Caco-2 (cell line): ENCODE results near the gene PLD2. TPM values are rescaled to one million over a fixed set of nuclear protein-coding genes. Genes with fewer than 3 reads are reported as not detected.

Experiments used
- Bru-seq: library from RNA; stranded (reverse); fragments of 400-500 nt; gene quantifications from one replicate; lab custom pipeline; 2021; lab: Mats Ljungman, UMichigan
- BruChase-seq, 2 experiments: library from RNA; stranded (reverse); fragments of 400-500 nt; gene quantifications; one replicate each; lab custom pipeline; 2021; lab: Mats Ljungman, UMichigan
- BruUV-seq: library from RNA; stranded (reverse); fragments of 400-500 nt; replicated peaks from 2 replicates; lab custom pipeline; 2021; lab: Mats Ljungman, UMichigan
- CTCF ChIA-PET: fragments of 300-600 bp; sonication (Branson Sonifier 250); formaldehyde crosslinking; loops from one replicate; lab custom pipeline; 2022; ENCODE audit warnings: antibody characterized with exemption; lab: Charles Lee
- POLR2A ChIA-PET: fragments of 300-600 bp; sonication (Branson Sonifier 250); formaldehyde crosslinking; loops from one replicate; lab custom pipeline; 2022; ENCODE audit warnings: antibody characterized with exemption; lab: Charles Lee
- DNase-seq, 2 experiments: peaks; one replicate each; pipeline versions ENCODE4 v3.0.0 to v3.0.0-alpha.2; 2020 to 2022
- H3K27me3 ChIP-seq: replicated peaks from 2 replicates; pipeline ENCODE4 v1.6.0; 2011; ENCODE audit warnings: low read length; ENCODE audit not compliant: control insufficient read depth, insufficient read depth
- H3K36me3 ChIP-seq: 2 replicates; pipeline ENCODE4 v1.5.1; 2011; ENCODE audit warnings: low read length; ENCODE audit not compliant: control insufficient read depth, insufficient read depth
- H3K4me1 ChIP-seq: fragments of 250-450 bp; sonication (Bioruptor Pico); 2 replicates; pipeline ENCODE4 v1.5.1; 2020; ENCODE audit warnings: mild to moderate bottlenecking
- H3K4me3 ChIP-seq: 2 replicates; pipeline ENCODE4 v1.5.1; 2011; ENCODE audit warnings: low read depth, mild to moderate bottlenecking, control low read depth, low read length
- H3K9me3 ChIP-seq: fragments of 250-450 bp; sonication (Bioruptor Pico); 2 replicates; pipeline ENCODE4 v1.5.1; 2020; ENCODE audit warnings: mild to moderate bottlenecking, moderate library complexity
- H3K27ac Mint-ChIP-seq: one replicate; pipeline ENCODE4 v1.8.0; 2022; ENCODE audit warnings: mixed read lengths; ENCODE audit not compliant: unreplicated experiment
- H3K27me3 Mint-ChIP-seq: one replicate; pipeline ENCODE4 v1.8.0; 2022; ENCODE audit warnings: mixed read lengths; ENCODE audit not compliant: insufficient read depth, unreplicated experiment
- H3K36me3 Mint-ChIP-seq: one replicate; pipeline ENCODE4 v1.8.0; 2022; ENCODE audit warnings: mild to moderate bottlenecking, mixed read lengths; ENCODE audit not compliant: insufficient read depth, unreplicated experiment
- H3K4me1 Mint-ChIP-seq: one replicate; pipeline ENCODE4 v1.8.0; 2022; ENCODE audit warnings: low read depth, mixed read lengths; ENCODE audit not compliant: unreplicated experiment
- H3K4me3 Mint-ChIP-seq: one replicate; pipeline ENCODE4 v1.8.0; 2022; ENCODE audit warnings: mild to moderate bottlenecking, moderate library complexity, mixed read lengths; ENCODE audit not compliant: unreplicated experiment
- H3K9me3 Mint-ChIP-seq: one replicate; pipeline ENCODE4 v1.8.0; 2022; ENCODE audit warnings: mixed read lengths; ENCODE audit not compliant: unreplicated experiment
- CTCF ChIP-seq, 2 experiments: fragments of 200-600 bp in 1 of 2; IDR thresholded peaks; 1 replicate in 1 of 2; 2 replicates in 1 of 2; pipeline versions ENCODE4 v1.5.1 to v1.8.0; 2011 to 2022; ENCODE audit warnings: antibody characterized with exemption in 1 of 2, control low read depth in 1 of 2, inconsistent platforms in 1 of 2, low read depth in 1 of 2, low read length in 1 of 2, mild to moderate bottlenecking in 1 of 2, moderate library complexity in 1 of 2; ENCODE audit not compliant: insufficient read depth in 1 of 2, severe bottlenecking in 1 of 2, unreplicated experiment in 1 of 2
- intact Hi-C: fragments of 100-400 bp; cut with micrococcal nuclease; formaldehyde crosslinking; loops from one replicate; pipeline ENCODE4 v1.10.0; 2022; ENCODE audit not compliant: unreplicated experiment
- long read RNA-seq: library from polyadenylated mRNA; stranded (forward); transcript quantifications from one replicate; pipeline ENCODE4 v2.0.0, GENCODE V29; 2022
- total RNA-seq: library from RNA; stranded (reverse); gene quantifications from 2 replicates; pipeline ENCODE4 v1.2.3, GENCODE V29; 2022

The PLD2 gene
- total RNA-seq = 46.5 and 47.2 TPM in 2 replicates
- Bru-seq, nascent RNA = percentile 54 among the genes with signal in this experiment
- BruChase-seq, experiment 1, labeled RNA remaining after a 2-hour chase = percentile 65 among the genes with signal in this experiment
- percentile 70 among the genes with signal in this experiment for BruChase-seq, experiment 2, labeled RNA remaining after a 6-hour chase
- long read RNA-seq, transcript PLD2-201 (25 exons, 3,503 nt) = major isoform, 10 of 23 reads
- long read RNA-seq, partial matches to known transcripts = 1 of 23 reads
- long read RNA-seq, other reads (novel, unspliced or antisense) = 8 of 23 reads

DNA sequence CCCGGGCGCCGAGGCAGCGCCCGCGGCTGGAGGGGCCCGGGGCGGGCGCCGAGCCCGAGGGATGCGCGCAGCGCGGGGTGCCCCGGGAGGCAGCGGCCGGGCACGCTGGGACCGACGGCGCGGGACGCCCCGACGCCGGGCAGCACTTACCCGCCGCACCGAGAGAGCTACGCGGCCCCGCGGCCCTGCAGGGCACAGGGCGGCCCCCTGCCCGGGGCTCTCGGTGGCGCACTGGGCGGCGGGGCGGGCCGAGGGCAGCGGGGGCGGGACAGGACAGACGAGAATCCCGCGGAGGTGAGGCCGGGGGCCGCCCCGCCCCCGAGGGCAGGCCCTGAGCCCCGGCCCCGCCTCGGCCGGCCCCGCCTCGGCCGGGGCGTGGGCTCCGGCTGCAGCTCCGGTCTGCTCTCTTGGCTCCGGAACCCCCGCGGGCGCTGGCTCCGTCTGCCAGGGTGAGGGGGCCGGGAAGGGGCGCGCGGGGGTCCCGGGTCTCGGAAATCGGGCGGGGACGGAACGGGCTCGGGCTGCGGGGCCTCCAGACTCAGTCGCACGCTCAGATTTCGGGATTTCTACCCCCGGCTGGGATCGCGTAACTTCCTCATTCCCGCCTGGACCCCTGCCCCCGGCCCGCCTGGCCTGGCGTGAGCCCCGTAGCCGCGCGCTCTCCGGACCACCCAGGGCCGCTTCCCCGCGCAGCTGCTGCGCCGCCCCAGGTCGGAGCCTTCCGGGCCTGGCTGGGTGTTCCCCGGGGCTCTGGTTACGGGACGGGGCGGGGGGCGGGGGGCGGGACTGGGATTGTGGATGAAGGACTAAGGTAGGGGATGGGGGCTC, at the start of gene PLD2:
PLD2 (plus strand) TSS at position 376 of the 828 bp plus-strand sequence. CDS start 621 bp downstream, outside the sequence.
- no TSS peak for BruUV-seq

GRCh38 chr17:4759776-4760236, 47.1 kb upstream of the PLD2 start:
- no peaks in the 10 kb centered on the region for H3K27me3 ChIP-seq
- H3K27me3 Mint-ChIP-seq = no peaks in the 10 kb centered on the region
- no peak for TF ChIP-seq CTCF (IDR thresholded peaks at IDR 0.05; ENCODE audit: insufficient read depth in 1 of 2, low read depth in 1 of 2, low read length in 1 of 2, severe bottlenecking in 1 of 2, unreplicated experiment in 1 of 2)
- no TSS peak for BruUV-seq
- ChIA-PET CTCF (no interaction called here), POLR2A (no interaction called here)
- peaks cover 4% of the 10 kb centered on the region for H3K4me1 Mint-ChIP-seq
- no peaks in the 10 kb centered on the region for H3K9me3 Mint-ChIP-seq
- H3K36me3 ChIP-seq = no peaks in the 10 kb centered on the region
- H3K4me3 ChIP-seq = no peak overlapping the region
- no peaks in the 10 kb centered on the region for H3K36me3 Mint-ChIP-seq
- H3K4me3 Mint-ChIP-seq = no peak overlapping the region
- H3K9me3 ChIP-seq = no peaks in the 10 kb centered on the region
- H3K27ac Mint-ChIP-seq = no peak overlapping the region
- DNase-seq = peak in 1 of 2 experiments; percentile 20
- intact Hi-C loops = no loop called here
- no peaks in the 10 kb centered on the region for H3K4me1 ChIP-seq

More for the DNA sequence above, at the start of gene PLD2:
- ChIA-PET POLR2A (interaction anchor here (0.5 to 1.0 kb wide), 3 partner anchors 11 to 143 kb away, joined by 4 to 5 read pairs (median 4); partner anchors contain the start of gene PSMB6), CTCF (interaction anchor here (0.5 to 1.6 kb wide), 3 partner anchors 17 to 111 kb away, joined by 3 to 9 read pairs (median 4); partner anchors contain the start of gene ARRB2)
- peak within 1 kb of the TSS; percentile 57 for H3K4me3 ChIP-seq
- Mint-ChIP-seq H3K9me3 (no peaks in the 10 kb centered on the region), H3K27ac (no peak within 1 kb of the TSS), H3K36me3 (peaks cover 15% of the 10 kb centered on the region), H3K4me3 (peak within 1 kb of the TSS; percentile 74), H3K27me3 (no peaks in the 10 kb centered on the region), H3K4me1 (no peaks in the 10 kb centered on the region)
- H3K9me3 ChIP-seq = no peaks in the 10 kb centered on the region
- peak; percentile 77 to 89 for DNase-seq
- intact Hi-C loops = no loop called here
- TF ChIP-seq CTCF (IDR thresholded peaks at IDR 0.05; ENCODE audit: insufficient read depth in 1 of 2, low read depth in 1 of 2, low read length in 1 of 2, severe bottlenecking in 1 of 2, unreplicated experiment in 1 of 2) = no peak
- H3K4me1 ChIP-seq = no peaks in the 10 kb centered on the region
- H3K27me3 ChIP-seq = no peaks in the 10 kb centered on the region
- H3K36me3 ChIP-seq = no peaks in the 10 kb centered on the region

GRCh38 chr17:4764595-4764994, 42.4 kb upstream of the PLD2 start:
- no peaks in the 10 kb centered on the region for H3K9me3 Mint-ChIP-seq
- H3K4me3 Mint-ChIP-seq = no peak overlapping the region
- H3K27ac Mint-ChIP-seq = no peak overlapping the region
- Histone ChIP-seq H3K4me3 (no peak overlapping the region), H3K4me1 (no peaks in the 10 kb centered on the region), H3K9me3 (no peaks in the 10 kb centered on the region), H3K27me3 (no peaks in the 10 kb centered on the region), H3K36me3 (no peaks in the 10 kb centered on the region)
- CTCF ChIA-PET = no interaction called here
- H3K4me1 Mint-ChIP-seq = no peaks in the 10 kb centered on the region
- TF ChIP-seq CTCF (IDR thresholded peaks at IDR 0.05; ENCODE audit: insufficient read depth in 1 of 2, low read depth in 1 of 2, low read length in 1 of 2, severe bottlenecking in 1 of 2, unreplicated experiment in 1 of 2) = no peak
- BruUV-seq = no TSS peak
- no peaks in the 10 kb centered on the region for H3K27me3 Mint-ChIP-seq
- H3K36me3 Mint-ChIP-seq = no peaks in the 10 kb centered on the region
- POLR2A ChIA-PET = no interaction called here
- DNase-seq = no peak
- intact Hi-C loops = no loop called here
